Epithelial cell of esophagus (primary cell): ENCODE data around the gene PRM3.

Experiments
- DNase-seq: peaks from one replicate; pipeline ENCODE4 v3.0.0; 2010; ENCODE audit warnings: low read depth
- H3K4me3 ChIP-seq: 2 replicates; pipeline ENCODE4 v1.5.1; 2011; ENCODE audit warnings: mild to moderate bottlenecking, low read length, control low read depth
- CTCF ChIP-seq: IDR thresholded peaks from 2 replicates; pipeline ENCODE4 v1.5.1; 2011; ENCODE audit warnings: low read depth, mild to moderate bottlenecking, low read length, control low read depth, inconsistent platforms; ENCODE audit not compliant: insufficient read depth; ENCODE audit errors: missing control alignments

PRM3 gene

GRCh38 chr16:11316331-11317015 is 43.0 kb upstream of the PRM3 start:
- no peak for DNase-seq
- no peak for TF ChIP-seq CTCF
- H3K4me3 ChIP-seq = no peak overlapping the region

GRCh38 chr16:11315510-11315909 is 42.1 kb upstream of the PRM3 start:
- peak; percentile 45 for DNase-seq
- TF ChIP-seq CTCF = peak; percentile 13
- no peak overlapping the region for H3K4me3 ChIP-seq

- TF ChIP-seq CTCF = no peak
- no peak for DNase-seq
- H3K4me3 ChIP-seq = no peak overlapping the region
These were observed 41.0 kb upstream of the PRM3 start for GRCh38 chr16:11314309-11314894.

- DNase-seq = no peak
- TF ChIP-seq CTCF = no peak
- no peak overlapping the region for H3K4me3 ChIP-seq
These were observed 40.3 kb upstream of the PRM3 start for GRCh38 chr16:11313493-11314308.

GRCh38 chr16:11312718-11313492 is 39.5 kb upstream of the PRM3 start:
- no peak overlapping the region for H3K4me3 ChIP-seq
- no peak for TF ChIP-seq CTCF
- peak; percentile 24 for DNase-seq

- H3K4me3 ChIP-seq = no peak overlapping the region
- no peak for DNase-seq
- no peak for TF ChIP-seq CTCF
These were observed 37.6 kb upstream of the PRM3 start for GRCh38 chr16:11310997-11311561.
